A549 (cell line): ENCODE measurements around the gene ZNF532. TPM values are rescaled to one million over a fixed set of nuclear protein-coding genes. Genes with fewer than 3 reads are reported as not detected.

Source experiments
- ATAC-seq, 2 experiments: fragments of 200-7000 bp in 1 of 2; fragments of >200 bp in 1 of 2; cut with Nextera tagmentation in 1 of 2; cut with Tn5 transposase in 1 of 2; 3 replicates each; pipeline versions ENCODE4 v1.8.0 to v1.9.1; 2018 to 2020; ENCODE audit warnings: mild to moderate bottlenecking in 1 of 2, moderate library complexity in 1 of 2
- CTCF ChIA-PET: fragments of 300-600 bp; sonication (Branson Sonifier 250); formaldehyde crosslinking; extraction: SDS; loops from one replicate; lab custom pipeline; 2021; ENCODE audit warnings: antibody characterized with exemption, inconsistent platforms; lab: Yijun Ruan, JAX
- POLR2A ChIA-PET: fragments of 350-600 bp; formaldehyde crosslinking; extraction: SDS; loops from one replicate; lab custom pipeline; 2021; ENCODE audit warnings: antibody characterized with exemption, inconsistent platforms; lab: Yijun Ruan, JAX
- DNase-seq, 2 experiments: peaks; one replicate each; pipeline versions ENCODE4 v3.0.0 to v3.0.0-alpha.2; 2011 to 2016; ENCODE audit warnings: low read depth in 1 of 2, low spot score in 1 of 2
- FAIRE-seq: peaks from 2 replicates; lab custom pipeline; 2011; peaks lifted over from hg19 to GRCh38; lab: Jason Lieb, UNC
- H3K27ac ChIP-seq, 2 experiments: fragments of >200 bp; sonication (Bioruptor Twin); formaldehyde crosslinking; 3 replicates each; pipeline ENCODE4 v1.5.1; 2016 to 2017
- H3K4me1 ChIP-seq: fragments of >200 bp; sonication (Bioruptor Twin); formaldehyde crosslinking; 3 replicates; pipeline ENCODE4 v1.6.1; 2016
- H3K4me2 ChIP-seq: fragments of >200 bp; sonication (Bioruptor Twin); formaldehyde crosslinking; 3 replicates; pipeline ENCODE4 v1.6.1; 2016
- H3K4me3 ChIP-seq: fragments of >200 bp; sonication (Bioruptor Twin); formaldehyde crosslinking; 3 replicates; pipeline ENCODE4 v1.5.1; 2016
- H3K9me3 ChIP-seq: fragments of >200 bp; sonication (Bioruptor Twin); formaldehyde crosslinking; 3 replicates; pipeline ENCODE4 v1.6.1; 2016
- ATOH8 ChIP-seq: fragments of 250-450 bp; sonication (Bioruptor Pico); IDR thresholded peaks from 2 replicates; pipeline ENCODE4 v1.5.0; 2020; ENCODE audit warnings: low read depth, mild to moderate bottlenecking, moderate library complexity
- CBX2 ChIP-seq: fragments of 200-600 bp; sonication (generic); IDR thresholded peaks from 2 replicates; pipeline ENCODE4 v1.6.1; 2016; ENCODE audit warnings: low read depth, mild to moderate bottlenecking, borderline replicate concordance
- CBX8 ChIP-seq: fragments of 200-600 bp; sonication (generic); IDR thresholded peaks from 2 replicates; pipeline ENCODE4 v1.6.1; 2016
- CHD2 ChIP-seq: fragments of 150-350 bp; IDR thresholded peaks from 2 replicates; pipeline ENCODE4 v1.6.1; 2014; ENCODE audit warnings: low read length; ENCODE audit not compliant: partially characterized antibody
- E2F6 ChIP-seq: IDR thresholded peaks from 2 replicates; pipeline ENCODE4 v1.6.1; 2012; ENCODE audit warnings: low read depth, borderline replicate concordance
- EHMT2 ChIP-seq: fragments of 200-600 bp; sonication (generic); IDR thresholded peaks from 2 replicates; pipeline ENCODE4 v1.6.1; 2016; ENCODE audit warnings: antibody characterized with exemption, low read depth, mild to moderate bottlenecking, moderate library complexity
- ELK1 ChIP-seq: fragments of 150-350 bp; IDR thresholded peaks from 2 replicates; pipeline ENCODE4 v1.6.1; 2014; ENCODE audit warnings: low read depth, mild to moderate bottlenecking, low read length
- EP300 ChIP-seq, 2 experiments: fragments of >200 bp; sonication (Bioruptor Twin); formaldehyde crosslinking; IDR thresholded peaks; 2 replicates in 1 of 2; 3 replicates in 1 of 2; pipeline ENCODE4 v1.6.1; 2016 to 2017
- FOSL2 ChIP-seq, 2 experiments: fragments of 450-650 bp in 1 of 2; fragments of >200 bp in 1 of 2; sonication (Bioruptor Twin) in 1 of 2; formaldehyde crosslinking; IDR thresholded peaks; 2 replicates each; pipeline versions ENCODE4 v1.5.0 to v1.6.1; 2016 to 2020; ENCODE audit warnings: mild to moderate bottlenecking in 1 of 2, moderate library complexity in 1 of 2
- GATA3 ChIP-seq: IDR thresholded peaks from 2 replicates; pipeline ENCODE4 v1.6.1; 2012; ENCODE audit warnings: borderline replicate concordance
- HDAC2 ChIP-seq: fragments of 200-600 bp; sonication (generic); IDR thresholded peaks from 2 replicates; pipeline ENCODE4 v1.6.1; 2016
- HOXA7 ChIP-seq: fragments of 250-450 bp; sonication (Bioruptor Pico); IDR thresholded peaks from 2 replicates; pipeline ENCODE4 v1.5.0; 2020; ENCODE audit warnings: mild to moderate bottlenecking, moderate library complexity
- HOXB5 ChIP-seq: fragments of 250-450 bp; sonication (Bioruptor Pico); IDR thresholded peaks from 2 replicates; pipeline ENCODE4 v1.5.0; 2020; ENCODE audit warnings: mild to moderate bottlenecking, moderate library complexity
- JUN ChIP-seq, 2 experiments: fragments of >200 bp; sonication (Bioruptor Twin); formaldehyde crosslinking; IDR thresholded peaks; 2 replicates in 1 of 2; 3 replicates in 1 of 2; pipeline ENCODE4 v1.6.1; 2016 to 2017
- JUNB ChIP-seq: fragments of >200 bp; sonication (Bioruptor Twin); formaldehyde crosslinking; IDR thresholded peaks from 2 replicates; pipeline ENCODE4 v1.6.1; 2016
- KDM1A ChIP-seq: fragments of 200-600 bp; sonication (generic); IDR thresholded peaks from 2 replicates; pipeline ENCODE4 v1.6.1; 2016; ENCODE audit warnings: low read depth, mild to moderate bottlenecking
- KDM5A ChIP-seq: fragments of 200-600 bp; sonication (generic); IDR thresholded peaks from 2 replicates; pipeline ENCODE4 v1.6.1; 2016; ENCODE audit warnings: antibody characterized with exemption, mild to moderate bottlenecking
- MAFK ChIP-seq: fragments of 450-650 bp; IDR thresholded peaks from 2 replicates; pipeline ENCODE4 v1.6.1; 2014; ENCODE audit not compliant: partially characterized antibody
- MAX ChIP-seq: IDR thresholded peaks from 2 replicates; pipeline ENCODE4 v1.6.1; 2012
- NFE2L2 ChIP-seq: fragments of 150-350 bp; conservative IDR thresholded peaks from 2 replicates; pipeline ENCODE4 v1.6.1; 2014; ENCODE audit warnings: low read length
- NPAS2 ChIP-seq: fragments of 250-450 bp; sonication (Bioruptor Pico); IDR thresholded peaks from 2 replicates; pipeline ENCODE4 v1.8.0; 2022; ENCODE audit warnings: mild to moderate bottlenecking, moderate library complexity, borderline replicate concordance
- NR3C1 ChIP-seq: fragments of >200 bp; sonication (Bioruptor Twin); formaldehyde crosslinking; IDR thresholded peaks from 3 replicates; pipeline ENCODE4 v1.6.1; 2017
- PBX3 ChIP-seq: IDR thresholded peaks from 2 replicates; pipeline ENCODE4 v1.6.1; 2012
- POLR2A ChIP-seq: IDR thresholded peaks from 2 replicates; pipeline ENCODE4 v1.6.1; 2012; ENCODE audit warnings: mild to moderate bottlenecking, low read length
- RAD21 ChIP-seq, 2 experiments: fragments of >200 bp in 1 of 2; sonication (Bioruptor Twin) in 1 of 2; formaldehyde crosslinking in 1 of 2; IDR thresholded peaks in 1 of 2; conservative IDR thresholded peaks in 1 of 2; 2 replicates in 1 of 2; 3 replicates in 1 of 2; pipeline ENCODE4 v1.6.1; 2012 to 2018; ENCODE audit warnings: inconsistent platforms in 1 of 2
- RCOR1 ChIP-seq: fragments of 150-350 bp; IDR thresholded peaks from 2 replicates; pipeline ENCODE4 v1.6.1; 2014; ENCODE audit warnings: antibody characterized with exemption, low read length, low read depth
- RFX5 ChIP-seq: fragments of 450-650 bp; IDR thresholded peaks from 2 replicates; pipeline ENCODE4 v1.7.1; 2014; ENCODE audit warnings: antibody characterized with exemption, mild to moderate bottlenecking, moderate library complexity
- RNF2 ChIP-seq: fragments of 200-600 bp; sonication (generic); IDR thresholded peaks from 2 replicates; pipeline ENCODE4 v1.6.1; 2016; ENCODE audit warnings: low read depth, mild to moderate bottlenecking, antibody characterized with exemption, moderate library complexity, borderline replicate concordance
- TFCP2L1 ChIP-seq: fragments of 250-450 bp; sonication (Bioruptor Pico); IDR thresholded peaks from 2 replicates; pipeline ENCODE4 v1.5.0; 2021; ENCODE audit warnings: mild to moderate bottlenecking
- ZFP36 ChIP-seq: fragments of 450-650 bp; IDR thresholded peaks from 2 replicates; pipeline ENCODE4 v1.6.1; 2014; ENCODE audit warnings: borderline replicate concordance; ENCODE audit not compliant: partially characterized antibody
- ZSCAN20 ChIP-seq: fragments of 250-450 bp; sonication (Bioruptor Pico); IDR thresholded peaks from 2 replicates; pipeline ENCODE4 v1.8.0; 2022; ENCODE audit warnings: mild to moderate bottlenecking, moderate library complexity
- WGBS: methylation state at CpG from one replicate; pipeline ENCODE4 v1.1.6; 2017; ENCODE audit errors: missing lambda C conversion rate; 5-methylcytosine and 5-hydroxymethylcytosine counted together
- polyA plus RNA-seq, 4 experiments: library from polyadenylated mRNA; depleted of rRNA in 3 of 4; stranded (reverse); fragments of >200 nt; fragmentation: RNase III in 1 of 4; extraction: RNeasy Plus Mini Kit Qiagen cat#74134 plus additional on column Dnase treatment in 1 of 4; gene quantifications; 2 replicates in 3 of 4; 3 replicates in 1 of 4; pipeline ENCODE4 v1.2.3, GENCODE V29; 2011 to 2017

ZNF532 gene
- polyA plus RNA-seq, 2 of the 4 experiments (the other 2 are of a cell fraction): 26.8 to 64.6 TPM

GRCh38 chr18:59029663-59030429 is 165.2 kb downstream of the ZNF532 start:
- TF ChIP-seq RNF2 (no peak), RCOR1 (no peak), ATOH8 (CRISPR knock-in tag) (no peak), RFX5 (no peak), POLR2A (no peak), NR3C1 (no peak), FOSL2 (IDR thresholded peaks at IDR 0.05) (no peak), FOSL2 (CRISPR knock-in tag; IDR thresholded peaks at IDR 0.05) (no peak), JUNB (no peak), NPAS2 (CRISPR knock-in tag) (no peak), EHMT2 (no peak), HOXB5 (CRISPR knock-in tag) (no peak), E2F6 (no peak), KDM5A (no peak), KDM1A (no peak), ELK1 (no peak), CHD2 (no peak), CBX8 (no peak), PBX3 (no peak), HOXA7 (CRISPR knock-in tag) (no peak)
- Histone ChIP-seq H3K4me3 (no peak overlapping the region), H3K4me1 (peaks cover 7% of the 10 kb centered on the region; the same call in 1 of the 3 replicates), H3K27ac (no peak overlapping the region), H3K4me2 (no peak overlapping the region), H3K9me3 (no peaks in the 10 kb centered on the region)
- FAIRE-seq (no peak), ATAC-seq (no peak), DNase-seq (no peak)
- POLR2A ChIA-PET: no interaction called here
- 75% methylated on average over 21 of the region's 23 CpGs for WGBS
- CTCF ChIA-PET: interaction anchor here (0.6 kb wide), 1 partner anchor 251 kb away, joined by 3 read pairs; no protein-coding TSS in a partner anchor

- H3K27ac ChIP-seq: no peak overlapping the region
- DNase-seq (no peak), FAIRE-seq (no peak), ATAC-seq (no peak)
- no peak overlapping the region for H3K4me2 ChIP-seq
- ChIA-PET POLR2A (no interaction called here), CTCF (interaction anchor here (1.6 to 2.1 kb wide), 2 partner anchors 10 to 38 kb away, joined by 5 to 7 read pairs; no protein-coding TSS in a partner anchor)
- no peak for TF ChIP-seq KDM5A
- TF ChIP-seq HDAC2: no peak
- no peak for TF ChIP-seq NFE2L2
- no peak for TF ChIP-seq RAD21 (conservative IDR thresholded peaks at IDR 0.05 in 1 of 2, IDR thresholded peaks at IDR 0.05 in 1 of 2)
- no peak for TF ChIP-seq RCOR1
- TF ChIP-seq E2F6: no peak
- TF ChIP-seq ZSCAN20: no peak
- TF ChIP-seq EP300 (IDR thresholded peaks at IDR 0.05): no peak
- no peak for TF ChIP-seq ZFP36
- no peak for TF ChIP-seq TFCP2L1 (CRISPR knock-in tag)
- no peak for TF ChIP-seq GATA3
- TF ChIP-seq JUN (IDR thresholded peaks at IDR 0.05): no peak
- no peak for TF ChIP-seq NPAS2 (CRISPR knock-in tag)
- no peak for TF ChIP-seq FOSL2 (IDR thresholded peaks at IDR 0.05)
- no peak for TF ChIP-seq FOSL2 (CRISPR knock-in tag; IDR thresholded peaks at IDR 0.05)
- no peak for TF ChIP-seq MAX
- TF ChIP-seq HOXA7 (CRISPR knock-in tag): no peak
- TF ChIP-seq CBX2: no peak
- TF ChIP-seq JUNB: no peak
- TF ChIP-seq MAFK: no peak
- TF ChIP-seq NR3C1: no peak
- WGBS: 80% methylated on average over 4 of the region's 8 CpGs
- no peaks in the 10 kb centered on the region for H3K9me3 ChIP-seq
- H3K4me3 ChIP-seq: no peak overlapping the region
- peaks cover 7% of the 10 kb centered on the region; the same call in 1 of the 3 replicates for H3K4me1 ChIP-seq
Measured at GRCh38 chr18:59032308-59032707, 167.6 kb downstream of the ZNF532 start.
